Measurements from ENCODE around the gene TMCO5A.

The TMCO5A gene

DNA sequence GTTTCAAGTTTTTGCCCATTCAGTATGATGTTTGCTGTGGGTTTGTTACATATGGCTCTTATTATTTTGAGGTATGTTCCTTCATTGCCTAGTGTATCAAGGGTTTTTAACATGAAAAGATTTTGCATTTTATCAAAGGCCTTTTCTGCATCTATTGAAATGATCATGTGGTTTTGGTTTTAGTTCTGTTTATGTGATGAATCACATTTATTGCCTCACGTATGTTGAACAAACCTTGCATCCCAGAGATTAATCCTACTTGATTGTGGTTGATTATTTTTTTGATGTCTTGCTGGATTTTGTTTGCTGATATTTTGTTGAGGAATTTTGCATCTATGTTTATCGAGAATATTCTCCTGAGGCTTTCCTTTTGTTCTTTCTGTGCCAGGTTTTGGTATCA is 39.4 kb downstream of the TMCO5A start:
- no peak for DNase-seq

DNA sequence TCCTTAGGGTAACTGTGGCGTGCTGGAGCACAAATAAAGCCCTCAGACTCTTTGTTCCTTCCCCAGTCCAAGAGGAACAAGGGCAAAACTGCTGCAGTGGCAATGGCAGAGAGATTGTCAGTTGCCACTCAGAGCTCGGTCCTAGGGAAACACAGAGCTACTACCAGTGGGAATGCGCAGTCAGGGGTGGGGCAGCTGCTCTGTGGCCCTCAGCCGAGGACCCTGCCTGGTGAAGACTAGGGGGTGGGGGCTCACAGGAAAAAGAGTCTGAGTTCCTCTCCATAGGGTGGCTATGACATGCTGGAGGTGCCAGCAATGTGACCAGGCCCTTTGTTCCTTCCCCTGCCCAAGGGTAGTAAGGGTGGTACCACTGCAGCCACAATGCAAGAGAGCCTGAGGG is 43.8 kb downstream of the TMCO5A start:
- DNase-seq, result no peak

DNA sequence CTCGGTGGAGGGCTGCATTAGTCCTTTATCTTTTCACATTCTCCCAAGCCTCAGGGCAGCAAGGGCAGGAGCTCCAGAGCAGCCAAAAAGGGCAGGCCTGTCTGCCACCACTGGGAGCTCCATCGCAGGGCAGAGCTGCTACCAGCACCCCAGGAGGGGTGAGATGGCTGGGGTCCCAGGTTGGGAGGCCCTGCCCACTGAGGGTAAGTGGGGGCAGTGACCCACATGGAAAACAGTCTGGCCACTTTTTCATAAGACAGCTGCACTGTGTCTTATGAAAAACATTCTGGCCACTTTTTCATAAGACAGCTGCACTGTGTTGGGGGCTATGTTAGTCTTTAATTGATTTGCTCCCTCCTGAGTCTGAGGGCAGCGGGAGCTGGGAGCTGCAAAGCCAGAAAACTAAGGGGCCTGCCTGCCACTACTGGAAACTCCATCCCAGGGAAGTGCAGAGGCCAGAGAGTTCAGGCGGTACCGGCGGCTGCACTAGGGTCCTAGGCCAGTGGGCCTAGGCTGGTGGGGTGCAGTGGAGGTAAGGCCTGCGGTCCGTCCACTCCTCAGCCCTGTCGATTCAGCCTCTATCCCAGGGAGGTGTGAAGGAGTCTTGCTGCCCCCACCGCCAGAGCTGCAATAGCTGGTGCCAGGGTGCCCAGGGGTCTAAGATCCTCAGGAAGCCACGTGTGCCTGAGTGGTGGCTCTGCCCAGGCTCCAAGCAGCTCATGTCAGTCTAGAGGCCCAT is 45.4 kb downstream of the TMCO5A start:
- DNase-seq, result no peak

DNA sequence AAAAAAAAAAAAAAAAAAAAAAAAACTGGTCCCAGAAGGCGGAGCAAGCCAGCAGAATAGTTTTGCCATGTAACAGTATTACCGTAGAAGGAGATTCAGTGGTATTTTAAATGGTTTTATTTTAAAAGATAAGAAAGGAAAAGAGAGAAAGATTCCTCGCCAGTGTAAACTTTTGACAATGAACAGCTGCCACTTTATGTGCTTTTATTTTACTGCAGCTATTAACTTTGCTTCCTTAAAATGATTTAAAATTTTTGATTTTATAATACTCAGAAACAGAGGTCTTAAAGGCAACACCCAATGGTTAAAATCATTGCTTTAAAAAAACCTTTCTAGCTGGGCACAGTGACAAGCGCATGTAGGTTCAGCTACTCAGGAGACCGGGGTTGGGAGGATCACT is 46.8 kb downstream of the TMCO5A start:
- DNase-seq, result no peak

DNA sequence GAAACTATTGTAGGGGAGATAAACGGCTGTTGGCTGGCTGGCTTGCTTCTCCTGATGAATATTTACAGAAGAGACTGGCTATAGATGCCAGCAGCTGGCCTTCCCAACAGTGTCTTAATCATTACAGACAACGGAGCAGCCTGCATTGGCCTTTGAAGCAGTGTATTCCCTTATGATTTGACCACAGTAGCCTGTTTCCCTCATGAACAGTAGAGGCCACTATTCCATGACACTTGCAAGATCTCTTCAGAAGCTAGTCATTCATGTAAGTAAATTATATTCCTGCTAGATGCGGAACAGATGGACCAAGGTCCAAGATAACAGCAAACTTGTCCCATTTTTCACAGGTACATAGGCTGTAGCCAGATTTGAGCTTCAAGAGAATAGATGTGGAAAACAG is 47.3 kb downstream of the TMCO5A start:
- DNase-seq, result no peak

DNA sequence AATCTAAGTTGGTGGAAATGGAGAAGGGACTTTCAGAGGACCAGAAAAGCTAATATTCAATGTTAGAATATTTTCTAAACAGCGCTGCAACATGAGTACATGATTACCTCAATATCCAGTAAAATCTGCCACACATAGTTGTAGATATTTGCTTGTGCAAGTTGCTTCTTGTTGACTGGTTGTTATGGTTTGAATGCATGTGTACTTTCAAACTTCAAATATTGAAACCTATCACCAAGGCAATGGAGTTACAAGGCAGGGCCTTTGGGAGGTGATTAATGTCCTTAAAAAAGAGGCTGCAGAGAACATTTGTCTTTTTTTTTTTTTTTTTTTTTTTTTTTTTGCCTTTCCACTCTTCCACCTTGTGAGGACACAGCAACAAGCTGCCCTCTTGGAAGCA is 49.9 kb downstream of the TMCO5A start:
- no peak for DNase-seq

DNA sequence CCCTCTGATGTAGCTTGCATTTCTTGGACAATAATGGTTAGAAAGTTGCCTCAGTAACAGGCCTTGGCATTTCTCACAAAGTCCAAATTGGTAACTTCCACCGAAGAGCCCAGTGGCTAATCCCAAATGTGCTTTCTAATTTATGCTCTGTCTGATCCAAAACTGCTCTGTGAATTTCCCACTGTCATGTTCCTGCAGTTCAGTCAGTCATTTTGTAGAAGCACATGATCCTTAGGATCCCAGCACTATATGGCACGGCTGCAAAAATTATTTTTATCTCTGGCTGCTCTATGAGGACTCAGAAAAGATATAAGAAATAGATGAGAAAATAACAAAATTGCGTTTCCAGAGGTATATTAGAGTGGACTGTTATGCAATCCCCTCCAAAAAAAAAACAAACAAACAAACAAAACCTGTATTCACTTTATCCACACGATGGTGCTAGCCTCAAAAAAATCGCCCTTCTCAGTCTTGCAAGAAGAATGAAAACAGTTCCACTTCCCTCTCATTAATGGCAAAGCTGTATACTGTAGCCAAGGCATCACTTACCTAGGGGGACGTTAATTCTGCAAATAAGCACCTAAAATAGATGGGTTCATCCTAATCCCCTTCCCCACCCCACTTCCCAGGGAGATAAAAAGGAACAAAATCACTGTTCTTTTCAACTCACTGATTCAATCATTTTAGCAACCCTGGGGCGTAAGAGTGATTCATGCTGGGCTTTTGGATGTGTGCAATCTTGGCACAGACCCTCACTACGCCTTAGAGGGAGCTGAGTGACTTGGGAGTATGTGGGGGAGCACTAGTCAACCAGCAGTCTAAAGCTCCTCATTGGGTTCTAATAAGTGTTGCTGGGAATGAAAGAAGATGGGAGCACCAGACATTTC is 61.3 kb downstream of the TMCO5A start:
- peak in 9 of 14 donors; percentile 15 to 56 (median 38) for DNase-seq
